SK-N-SH treated with all-trans-retinoic acid at 6 μM for 48 hours (cell line): ENCODE data around the gene PCNT.

ENCODE experiments used
- ATAC-seq: fragments of 200-7000 bp; cut with Tn5 transposase; 3 replicates; pipeline ENCODE4 v1.9.1; 2020; ENCODE audit warnings: mild to moderate bottlenecking, moderate library complexity
- ARNTL ChIP-seq: fragments of 450-650 bp; formaldehyde crosslinking; IDR thresholded peaks from 2 replicates; pipeline ENCODE4 v1.5.0; 2020; ENCODE audit warnings: low read depth, mild to moderate bottlenecking, moderate library complexity, borderline replicate concordance
- CREB5 ChIP-seq: fragments of 250-450 bp; sonication (Bioruptor Pico); IDR thresholded peaks from 2 replicates; pipeline ENCODE4 v1.5.1; 2020; ENCODE audit warnings: low read depth, mild to moderate bottlenecking, moderate library complexity
- CSDC2 ChIP-seq: fragments of 250-450 bp; sonication (Bioruptor Pico); IDR thresholded peaks from 2 replicates; pipeline ENCODE4 v1.5.0; 2020; ENCODE audit warnings: mild to moderate bottlenecking, moderate library complexity
- ESRRG ChIP-seq: fragments of 250-450 bp; sonication (Bioruptor Pico); IDR thresholded peaks from 2 replicates; pipeline ENCODE4 v1.6.1; 2021; ENCODE audit warnings: mild to moderate bottlenecking
- GLIS3 ChIP-seq: fragments of 250-450 bp; sonication (Bioruptor Pico); IDR thresholded peaks from 2 replicates; pipeline ENCODE4 v1.5.0; 2020; ENCODE audit warnings: mild to moderate bottlenecking, moderate library complexity
- ISL1 ChIP-seq: fragments of 250-450 bp; sonication (Bioruptor Pico); IDR thresholded peaks from 2 replicates; pipeline ENCODE4 v2.1.2; 2022; ENCODE audit warnings: mild to moderate bottlenecking, moderate library complexity
- OSR1 ChIP-seq: fragments of 250-450 bp; sonication (Bioruptor Pico); IDR thresholded peaks from 2 replicates; pipeline ENCODE4 v1.8.0; 2022; ENCODE audit warnings: moderate library complexity, mild to moderate bottlenecking, inconsistent platforms
- PATZ1 ChIP-seq: fragments of 250-450 bp; sonication (Bioruptor Pico); IDR thresholded peaks from 2 replicates; pipeline ENCODE4 v1.8.0; 2020; ENCODE audit warnings: mild to moderate bottlenecking, moderate library complexity, borderline replicate concordance
- POU6F1 ChIP-seq: fragments of 250-450 bp; sonication (Bioruptor Pico); IDR thresholded peaks from 2 replicates; pipeline ENCODE4 v1.8.0; 2021; ENCODE audit warnings: low read depth, mild to moderate bottlenecking, moderate library complexity, borderline replicate concordance
- RARB ChIP-seq: fragments of 250-450 bp; sonication (Bioruptor Pico); IDR thresholded peaks from 2 replicates; pipeline ENCODE4 v1.8.0; 2021; ENCODE audit warnings: mild to moderate bottlenecking, moderate library complexity
- SNAI2 ChIP-seq: fragments of 250-450 bp; sonication (Bioruptor Pico); IDR thresholded peaks from 2 replicates; pipeline ENCODE4 v1.5.0; 2020; ENCODE audit warnings: mild to moderate bottlenecking, moderate library complexity
- TOX ChIP-seq: fragments of 250-450 bp; sonication (Bioruptor Pico); IDR thresholded peaks from 2 replicates; pipeline ENCODE4 v1.8.0; 2021; ENCODE audit warnings: mild to moderate bottlenecking, moderate library complexity, borderline replicate concordance
- TSHZ2 ChIP-seq: fragments of 250-450 bp; sonication (Bioruptor Pico); IDR thresholded peaks from 2 replicates; pipeline ENCODE4 v1.5.0; 2020; ENCODE audit warnings: mild to moderate bottlenecking, moderate library complexity
- ZFP3 ChIP-seq: fragments of 250-450 bp; sonication (Bioruptor Pico); IDR thresholded peaks from 2 replicates; pipeline ENCODE4 v1.5.0; 2020; ENCODE audit warnings: mild to moderate bottlenecking, moderate library complexity
- ZFP30 ChIP-seq: fragments of 450-650 bp; formaldehyde crosslinking; IDR thresholded peaks from 2 replicates; pipeline ENCODE4 v1.5.0; 2022; ENCODE audit warnings: mild to moderate bottlenecking, moderate library complexity
- ZNF565 ChIP-seq: fragments of 450-650 bp; formaldehyde crosslinking; conservative IDR thresholded peaks from 2 replicates; pipeline ENCODE4 v1.5.0; 2020; ENCODE audit warnings: low read depth, mild to moderate bottlenecking, moderate library complexity
- ZNF70 ChIP-seq: fragments of 450-650 bp; formaldehyde crosslinking; IDR thresholded peaks from 2 replicates; pipeline ENCODE4 v1.5.0; 2020; ENCODE audit warnings: mild to moderate bottlenecking, moderate library complexity
- ZNF8 ChIP-seq: fragments of 450-650 bp; formaldehyde crosslinking; IDR thresholded peaks from 2 replicates; pipeline ENCODE4 v1.5.0; 2020; ENCODE audit warnings: mild to moderate bottlenecking, moderate library complexity

The PCNT gene

GRCh38 chr21:46295996-46296752 lies 27.8 kb upstream of the PCNT start:
- TF ChIP-seq OSR1 (CRISPR knock-in tag) (no peak), ZFP3 (CRISPR knock-in tag) (no peak), RARB (no peak), TOX (no peak), ESRRG (CRISPR knock-in tag) (no peak), CREB5 (CRISPR knock-in tag) (no peak), ZNF565 (no peak), GLIS3 (CRISPR knock-in tag) (no peak), SNAI2 (CRISPR knock-in tag) (no peak), ZNF8 (CRISPR knock-in tag) (no peak), TSHZ2 (CRISPR knock-in tag) (no peak), ZNF70 (no peak), PATZ1 (CRISPR knock-in tag) (no peak), CSDC2 (CRISPR knock-in tag) (no peak), ISL1 (CRISPR knock-in tag) (no peak)
- TF ChIP-seq, all 23 proteins: peak for 0
- no peak for ATAC-seq

- no peak for ATAC-seq
- no peak for TF ChIP-seq ZNF8 (CRISPR knock-in tag)
Measured at GRCh38 chr21:46297338-46298271, 26.4 kb upstream of the PCNT start.

GRCh38 chr21:46299167-46299566 lies 24.8 kb upstream of the PCNT start:
- TF ChIP-seq ZFP3 (CRISPR knock-in tag) (no peak), ZFP30 (CRISPR knock-in tag) (no peak), GLIS3 (CRISPR knock-in tag) (no peak), ARNTL (no peak), CSDC2 (CRISPR knock-in tag) (no peak), ESRRG (CRISPR knock-in tag) (no peak), ZNF565 (no peak), POU6F1 (no peak), ZNF8 (CRISPR knock-in tag) (no peak), CREB5 (CRISPR knock-in tag) (no peak)
- ATAC-seq = no peak
